PC-9 (cell line): ENCODE results near the gene CADPS2. TPM values are rescaled to one million over a fixed set of nuclear protein-coding genes. Genes with fewer than 3 reads are reported as not detected.
"Not testable (repeated sequence)": the region's sequence is repeated elsewhere in the genome, so short reads cannot be mapped to it uniquely, and the experiment has no call there.

ENCODE experiments used
- BruUV-seq: library from RNA; stranded (reverse); fragments of 400-500 nt; replicated peaks from 2 replicates; lab custom pipeline; 2021; lab: Mats Ljungman, UMichigan
- CTCF ChIA-PET: fragments of 300-600 bp; sonication (Branson Sonifier 250); formaldehyde crosslinking; loops from one replicate; lab custom pipeline; 2022; ENCODE audit warnings: antibody characterized with exemption; lab: Charles Lee
- POLR2A ChIA-PET: fragments of 300-600 bp; sonication (Branson Sonifier 250); formaldehyde crosslinking; loops from one replicate; lab custom pipeline; 2022; ENCODE audit warnings: antibody characterized with exemption; ENCODE audit not compliant: unreplicated experiment; lab: Charles Lee
- DNase-seq, 2 experiments: peaks; one replicate each; pipeline versions ENCODE4 v3.0.0 to v3.0.0-alpha.2; 2015 to 2022; ENCODE audit warnings: mixed read lengths in 1 of 2
- H2AFZ ChIP-seq: fragments of 200-600 bp; sonication (generic); 2 replicates; pipeline ENCODE4 v1.8.1; 2017; ENCODE audit warnings: antibody characterized with exemption
- H3F3A ChIP-seq: fragments of 200-600 bp; sonication (generic); 2 replicates; pipeline ENCODE4 v1.8.1; 2017; ENCODE audit warnings: antibody characterized with exemption, mild to moderate bottlenecking, low read depth; ENCODE audit not compliant: insufficient read depth
- H3K27ac ChIP-seq: fragments of 200-600 bp; sonication (generic); 2 replicates; pipeline ENCODE4 v1.6.1; 2016; ENCODE audit warnings: mixed run types
- H3K27me3 ChIP-seq: fragments of 200-600 bp; sonication (generic); 2 replicates; pipeline ENCODE4 v1.6.1; 2016; ENCODE audit warnings: low read depth, mixed run types; ENCODE audit not compliant: insufficient read depth
- H3K36me3 ChIP-seq: fragments of 200-600 bp; sonication (generic); 2 replicates; pipeline ENCODE4 v1.6.1; 2016; ENCODE audit warnings: low read depth, mixed run types
- H3K4me1 ChIP-seq: fragments of 200-600 bp; sonication (generic); replicated peaks from 2 replicates; pipeline ENCODE4 v1.6.1; 2016; ENCODE audit warnings: mixed run types; ENCODE audit not compliant: insufficient read depth
- H3K4me2 ChIP-seq: fragments of 200-600 bp; sonication (generic); 2 replicates; pipeline ENCODE4 v1.6.1; 2017; ENCODE audit warnings: mixed run types
- H3K4me3 ChIP-seq: fragments of 200-600 bp; sonication (generic); 2 replicates; pipeline ENCODE4 v1.6.1; 2016; ENCODE audit warnings: mixed run types
- H3K79me2 ChIP-seq: fragments of 200-600 bp; sonication (generic); 2 replicates; pipeline ENCODE4 v1.6.1; 2017; ENCODE audit warnings: low read depth, mixed run types
- H3K9me2 ChIP-seq: fragments of 200-600 bp; sonication (generic); 2 replicates; pipeline ENCODE4 v1.8.1; 2017; ENCODE audit warnings: mild to moderate bottlenecking; ENCODE audit not compliant: insufficient read depth
- H3K9me3 ChIP-seq: fragments of 200-600 bp; sonication (generic); 2 replicates; pipeline ENCODE4 v1.8.1; 2016; ENCODE audit warnings: low read depth; ENCODE audit not compliant: insufficient read depth
- H4K20me1 ChIP-seq: fragments of 200-600 bp; sonication (generic); 2 replicates; pipeline ENCODE4 v1.8.1; 2017; ENCODE audit not compliant: insufficient read depth
- EZH2 ChIP-seq: fragments of 200-600 bp; sonication (generic); IDR thresholded peaks from 2 replicates; pipeline ENCODE4 v1.8.0; 2017; ENCODE audit warnings: antibody characterized with exemption, low read depth
- intact Hi-C: fragments of 100-400 bp; cut with micrococcal nuclease; formaldehyde crosslinking; loops from one replicate; pipeline ENCODE4 v1.10.0; 2022; ENCODE audit not compliant: unreplicated experiment
- total RNA-seq: library from RNA; stranded (reverse); gene quantifications from 2 replicates; pipeline ENCODE4 v1.2.3, GENCODE V29; 2021
- TF ChIP-seq, protein P1 (sequence below): fragments of 200-600 bp; sonication (generic); conservative IDR thresholded peaks from 2 replicates; pipeline ENCODE4 v1.6.1; 2017; ENCODE audit warnings: mixed run types, antibody characterized with exemption, mild to moderate bottlenecking, moderate library complexity

The CADPS2 gene
- total RNA-seq, 1 experiment from 2014 or later = 11.9 TPM

DNA sequence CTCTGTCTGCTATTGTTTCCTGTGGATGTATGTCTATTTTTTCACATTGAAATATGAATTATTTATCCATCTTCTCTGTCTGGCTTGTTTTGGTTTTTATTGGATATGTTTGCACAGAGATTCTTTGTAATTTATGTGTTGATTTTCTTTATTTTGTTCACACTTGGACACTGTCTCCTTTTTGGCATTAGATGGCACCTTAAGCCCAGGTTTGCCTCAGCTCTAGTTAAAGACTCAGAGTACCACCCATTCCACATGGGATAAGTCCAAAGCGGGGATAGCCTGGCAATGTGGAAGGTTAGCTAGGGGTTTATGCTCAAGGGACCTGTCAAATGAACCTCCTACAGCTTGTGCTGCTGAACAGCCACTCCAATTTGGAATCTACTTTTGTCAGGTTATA is 595.8 kb downstream of the CADPS2 start:
- no peaks in the 10 kb centered on the region; the same call in 1 of the 2 replicates for H3K9me2 ChIP-seq
- no peaks in the 10 kb centered on the region for H3K9me3 ChIP-seq
- no peak overlapping the region for H2AFZ ChIP-seq
- no peak overlapping the region for H3K4me3 ChIP-seq
- no peaks in the 10 kb centered on the region for H3K36me3 ChIP-seq
- no TSS peak for BruUV-seq
- no peaks in the 10 kb centered on the region for H4K20me1 ChIP-seq
- DNase-seq = no peak
- H3K79me2 ChIP-seq = no peaks in the 10 kb centered on the region
- H3K27me3 ChIP-seq = no peaks in the 10 kb centered on the region
- H3K4me2 ChIP-seq = no peak overlapping the region
- no peak overlapping the region for H3K27ac ChIP-seq
- ChIA-PET POLR2A (no interaction called here), CTCF (no interaction called here)
- no peaks in the 10 kb centered on the region for H3K4me1 ChIP-seq
- H3F3A ChIP-seq = no peaks in the 10 kb centered on the region
- TF ChIP-seq, protein P1, sequence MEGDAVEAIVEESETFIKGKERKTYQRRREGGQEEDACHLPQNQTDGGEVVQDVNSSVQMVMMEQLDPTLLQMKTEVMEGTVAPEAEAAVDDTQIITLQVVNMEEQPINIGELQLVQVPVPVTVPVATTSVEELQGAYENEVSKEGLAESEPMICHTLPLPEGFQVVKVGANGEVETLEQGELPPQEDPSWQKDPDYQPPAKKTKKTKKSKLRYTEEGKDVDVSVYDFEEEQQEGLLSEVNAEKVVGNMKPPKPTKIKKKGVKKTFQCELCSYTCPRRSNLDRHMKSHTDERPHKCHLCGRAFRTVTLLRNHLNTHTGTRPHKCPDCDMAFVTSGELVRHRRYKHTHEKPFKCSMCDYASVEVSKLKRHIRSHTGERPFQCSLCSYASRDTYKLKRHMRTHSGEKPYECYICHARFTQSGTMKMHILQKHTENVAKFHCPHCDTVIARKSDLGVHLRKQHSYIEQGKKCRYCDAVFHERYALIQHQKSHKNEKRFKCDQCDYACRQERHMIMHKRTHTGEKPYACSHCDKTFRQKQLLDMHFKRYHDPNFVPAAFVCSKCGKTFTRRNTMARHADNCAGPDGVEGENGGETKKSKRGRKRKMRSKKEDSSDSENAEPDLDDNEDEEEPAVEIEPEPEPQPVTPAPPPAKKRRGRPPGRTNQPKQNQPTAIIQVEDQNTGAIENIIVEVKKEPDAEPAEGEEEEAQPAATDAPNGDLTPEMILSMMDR = no peak
- no peak for TF ChIP-seq EZH2
- intact Hi-C loops = no loop called here

GRCh38 chr7:122289426-122289825 is 596.8 kb downstream of the CADPS2 start:
- Histone ChIP-seq H3K4me1 (no peaks in the 10 kb centered on the region), H3K4me3 (no peak overlapping the region), H3K4me2 (no peak overlapping the region), H3K36me3 (no peaks in the 10 kb centered on the region), H4K20me1 (no peaks in the 10 kb centered on the region), H3K79me2 (no peaks in the 10 kb centered on the region), H3K9me2 (no peaks in the 10 kb centered on the region; the same call in 1 of the 2 replicates), H3K27me3 (no peaks in the 10 kb centered on the region), H3F3A (no peaks in the 10 kb centered on the region), H2AFZ (no peak overlapping the region), H3K27ac (no peak overlapping the region), H3K9me3 (no peaks in the 10 kb centered on the region)
- ChIA-PET CTCF (no interaction called here), POLR2A (no interaction called here)
- no TSS peak for BruUV-seq
- TF ChIP-seq, protein P1 = no peak
- TF ChIP-seq EZH2 = no peak
- DNase-seq = no peak
- intact Hi-C loops = no loop called here

DNA sequence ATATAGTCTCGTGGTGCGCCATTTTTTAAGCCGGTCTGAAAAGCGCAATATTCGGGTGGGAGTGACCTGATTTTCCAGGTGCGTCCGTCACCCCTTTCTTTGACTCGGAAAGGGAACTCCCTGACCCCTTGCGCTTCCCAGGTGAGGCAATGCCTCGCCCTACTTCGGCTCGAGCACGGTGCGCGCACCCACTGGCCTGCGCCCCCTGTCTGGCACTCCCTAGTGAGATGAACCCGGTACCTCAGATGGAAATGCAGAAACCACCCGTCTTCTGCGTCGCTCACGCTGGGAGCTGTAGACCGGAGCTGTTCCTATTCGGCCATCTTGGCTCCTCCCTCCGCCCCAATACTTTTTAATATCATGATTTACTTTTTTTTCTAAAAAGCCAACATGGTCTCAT is 601.7 kb downstream of the CADPS2 start:
- CTCF ChIA-PET, POLR2A ChIA-PET, H3K9me3 ChIP-seq, H3K36me3 ChIP-seq, H3K4me3 ChIP-seq, H3K27me3 ChIP-seq, H3F3A ChIP-seq, DNase-seq, H3K27ac ChIP-seq, H3K79me2 ChIP-seq, H2AFZ ChIP-seq, H3K4me2 ChIP-seq, BruUV-seq, H3K9me2 ChIP-seq, H3K4me1 ChIP-seq, H4K20me1 ChIP-seq, intact Hi-C loops: not testable (repeated sequence)

DNA sequence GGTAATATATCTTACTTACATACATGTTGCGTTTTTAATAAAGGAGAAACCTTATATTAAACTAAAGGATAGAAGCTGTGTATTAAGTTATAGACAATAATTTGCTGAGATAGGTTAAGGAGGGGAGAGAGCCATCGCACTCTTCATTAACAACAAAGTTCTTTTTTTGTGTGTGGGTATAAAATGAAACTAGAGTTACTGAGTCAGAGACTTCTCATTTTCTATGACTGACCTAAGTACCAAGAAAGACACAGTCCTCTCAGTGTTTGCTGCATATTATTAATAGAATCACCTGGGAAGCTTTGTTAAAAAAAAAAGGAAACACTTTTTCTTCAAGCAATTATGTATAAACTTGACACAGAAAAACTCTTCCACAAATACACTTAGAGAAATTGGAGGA is 613.1 kb downstream of the CADPS2 start:
- no peaks in the 10 kb centered on the region for H3K79me2 ChIP-seq

More for the DNA sequence above, 613.1 kb downstream of the CADPS2 start:
- no peak overlapping the region for H3K27ac ChIP-seq
- H3K9me2 ChIP-seq = no peaks in the 10 kb centered on the region
- no peaks in the 10 kb centered on the region for H3K36me3 ChIP-seq
- POLR2A ChIA-PET = no interaction called here
- H3K4me3 ChIP-seq = no peak overlapping the region
- CTCF ChIA-PET = no interaction called here
- no peaks in the 10 kb centered on the region for H3K9me3 ChIP-seq
- no TSS peak for BruUV-seq
- TF ChIP-seq EZH2 = no peak
- TF ChIP-seq, protein P1 = no peak
- intact Hi-C loops = no loop called here
- no peaks in the 10 kb centered on the region for H3F3A ChIP-seq
- DNase-seq = no peak
- H3K4me2 ChIP-seq = no peak overlapping the region
- no peaks in the 10 kb centered on the region for H3K27me3 ChIP-seq
- H3K4me1 ChIP-seq = no peaks in the 10 kb centered on the region
- H2AFZ ChIP-seq = no peak overlapping the region
- no peaks in the 10 kb centered on the region for H4K20me1 ChIP-seq
